HG02938 (cell line): ENCODE measurements around the gene DNAJC24.

Source experiments
- ATAC-seq: cut with Tn5 transposase; IDR thresholded peaks from one replicate; pipeline ENCODE4 v1.9.1; 2021; ENCODE audit warnings: mild to moderate bottlenecking, moderate library complexity; ENCODE audit not compliant: unreplicated experiment

DNAJC24 gene

DNA sequence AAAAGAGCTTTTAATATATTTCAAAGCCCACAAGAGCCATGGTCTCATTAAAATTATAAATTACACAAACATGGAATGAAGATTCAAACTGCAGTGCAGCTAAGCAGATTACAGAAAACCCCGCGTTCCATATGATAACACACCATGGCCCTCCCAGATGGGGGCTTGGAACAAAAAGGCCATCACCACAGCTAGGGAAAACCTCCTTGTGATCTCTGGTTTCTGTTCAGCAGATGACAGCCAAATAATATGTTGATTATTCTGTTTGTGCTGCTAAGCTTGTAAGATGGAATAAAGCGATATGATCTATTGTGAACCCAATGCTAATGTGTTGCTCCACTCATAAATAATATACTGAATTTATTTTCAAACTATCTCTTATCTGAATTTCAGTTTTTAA lies 111.3 kb downstream of the DNAJC24 start:
- no peak for ATAC-seq
